DMS53 treated with DMSO at 0.1 percent for 48 hours (cell line): ENCODE results near the gene AIF1L.

Experiments
- DNase-seq: peaks from one replicate; lab custom pipeline; 2025; ENCODE audit not compliant: unreplicated experiment; lab: John Stamatoyannopoulos, UW

Gene AIF1L

GRCh38 chr9:131161585-131161984 is 65.3 kb downstream of the AIF1L start:
- DNase-seq: no peak

- no peak for DNase-seq
Measured at GRCh38 chr9:131162886-131163285, 66.6 kb downstream of the AIF1L start.

- no peak for DNase-seq
Measured at GRCh38 chr9:131165523-131165922, 69.2 kb downstream of the AIF1L start.

GRCh38 chr9:131167146-131167692 is 70.9 kb downstream of the AIF1L start:
- DNase-seq: no peak

- DNase-seq: no peak
Measured at GRCh38 chr9:131167936-131168335, 71.6 kb downstream of the AIF1L start.

GRCh38 chr9:131169563-131170240 is 73.4 kb downstream of the AIF1L start:
- DNase-seq: no peak
